Fibroblast of the aortic adventitia (primary cell): Measurements from ENCODE around the gene RNU2-63P. TPM values are rescaled to one million over a fixed set of nuclear protein-coding genes. Genes with fewer than 3 reads are reported as not detected.

Experiments
- DNase-seq: peaks from one replicate; pipeline ENCODE4 v3.0.0-alpha.2; 2010; ENCODE audit warnings: low read depth
- H3K4me3 ChIP-seq: 2 replicates; pipeline ENCODE4 v1.5.1; 2011; ENCODE audit warnings: low read depth, mild to moderate bottlenecking, control low read depth, low read length, moderate library complexity
- CTCF ChIP-seq: IDR thresholded peaks from 2 replicates; pipeline ENCODE4 v1.5.1; 2011; ENCODE audit warnings: mild to moderate bottlenecking, low read length, control low read depth, inconsistent platforms; ENCODE audit not compliant: insufficient read depth
- total RNA-seq: library from RNA; depleted of rRNA; stranded (reverse); fragments of >200 nt; gene quantifications from 2 replicates; pipeline ENCODE4 v1.2.3, GENCODE V29; 2012; ENCODE audit warnings: low replicate concordance

Gene RNU2-63P
- total RNA-seq, 1 donor: not detected

DNA sequence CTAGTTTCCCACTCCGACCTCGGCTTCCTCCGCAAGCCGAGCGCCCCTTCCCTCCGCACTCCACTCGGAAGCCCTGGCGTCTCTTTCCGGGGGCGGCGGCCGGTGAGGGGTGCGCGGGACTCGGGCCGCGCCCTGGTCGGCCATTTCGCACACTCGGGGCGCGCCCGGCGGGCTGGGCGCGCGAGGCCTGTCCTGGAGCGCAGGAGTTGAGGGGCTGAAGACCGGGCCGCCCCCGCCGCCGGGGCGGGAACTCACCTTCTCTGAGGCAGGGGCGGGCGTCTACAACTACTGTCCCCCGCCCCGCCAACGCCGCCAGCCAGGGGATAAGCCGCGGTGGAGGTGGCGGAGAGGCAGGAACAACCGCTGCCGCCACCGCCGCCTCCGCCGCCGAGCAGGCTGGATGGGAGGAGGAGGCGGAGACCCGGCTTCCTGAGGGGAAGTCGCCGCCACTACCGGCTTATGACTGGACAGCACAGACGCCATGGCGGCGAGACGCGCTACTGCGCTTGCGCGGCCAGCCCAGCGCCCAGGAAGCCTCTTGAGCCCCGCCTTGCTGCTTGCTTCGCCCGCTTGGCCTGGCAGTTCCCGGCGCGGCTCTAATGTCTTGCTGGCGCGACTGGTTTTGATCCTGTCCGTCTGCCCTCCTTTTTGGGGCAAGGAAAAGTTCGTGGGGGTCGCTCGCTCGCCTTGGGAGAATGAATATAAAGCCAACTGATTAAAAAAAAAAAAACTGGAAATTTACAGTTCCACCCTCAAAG is 39.2 kb upstream of the RNU2-63P start, which contains the start of gene KRCC1:
KRCC1 (minus strand) TSS at position 413 of the 758 bp plus-strand sequence. CDS start 27,220 bp downstream, outside the sequence.
- DNase-seq: peak; percentile 97
- peak within 1 kb of the TSS; percentile 93 for H3K4me3 ChIP-seq
- peak; percentile 4 for TF ChIP-seq CTCF

GRCh38 chr2:88054782-88055370 is 38.5 kb upstream of the RNU2-63P start:
- TF ChIP-seq CTCF: no peak
- DNase-seq: peak; percentile 52
- H3K4me3 ChIP-seq: peak overlapping the region; percentile 93

DNA sequence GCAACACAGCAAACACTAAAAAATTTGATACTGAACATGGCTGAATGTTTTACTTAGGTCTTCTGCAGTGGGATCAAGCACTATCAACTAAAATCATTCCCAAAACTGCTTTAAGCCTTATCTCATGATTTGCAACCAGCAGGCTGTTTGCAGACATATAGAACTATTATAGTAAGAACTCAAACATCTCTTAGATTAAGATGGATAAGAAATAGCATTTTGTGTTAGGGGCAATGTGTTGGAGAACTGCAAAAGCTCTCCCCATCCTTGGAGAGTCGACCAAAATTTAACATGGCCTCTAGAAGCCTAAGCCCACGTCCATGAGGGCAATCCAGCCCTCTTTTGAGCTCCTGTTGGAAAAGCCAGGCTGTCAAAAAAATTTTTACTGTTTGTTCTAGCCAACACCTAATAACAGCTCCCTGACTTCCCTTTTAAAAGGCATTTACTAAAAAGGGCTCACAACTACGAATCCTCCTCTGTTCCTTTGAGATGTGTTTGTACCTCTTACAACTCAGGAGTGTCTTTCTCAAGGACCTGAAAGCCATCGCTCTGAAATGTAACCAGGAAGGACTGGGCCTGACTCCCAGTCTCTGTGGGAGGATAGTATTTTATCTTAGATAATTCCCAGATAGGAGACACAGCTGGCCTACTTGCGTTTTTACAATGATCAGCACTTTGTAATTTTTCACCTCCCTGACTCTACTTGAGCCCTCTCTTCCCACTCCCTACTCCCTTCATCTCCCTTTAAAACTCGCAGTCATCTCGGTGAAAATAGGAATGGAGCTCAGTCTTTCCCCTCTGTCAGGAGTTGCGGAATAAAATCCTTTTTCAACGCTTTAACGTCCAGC is 37.8 kb upstream of the RNU2-63P start:
- DNase-seq: peak; percentile 30
- peak overlapping the region; percentile 93 for H3K4me3 ChIP-seq
- no peak for TF ChIP-seq CTCF

DNA sequence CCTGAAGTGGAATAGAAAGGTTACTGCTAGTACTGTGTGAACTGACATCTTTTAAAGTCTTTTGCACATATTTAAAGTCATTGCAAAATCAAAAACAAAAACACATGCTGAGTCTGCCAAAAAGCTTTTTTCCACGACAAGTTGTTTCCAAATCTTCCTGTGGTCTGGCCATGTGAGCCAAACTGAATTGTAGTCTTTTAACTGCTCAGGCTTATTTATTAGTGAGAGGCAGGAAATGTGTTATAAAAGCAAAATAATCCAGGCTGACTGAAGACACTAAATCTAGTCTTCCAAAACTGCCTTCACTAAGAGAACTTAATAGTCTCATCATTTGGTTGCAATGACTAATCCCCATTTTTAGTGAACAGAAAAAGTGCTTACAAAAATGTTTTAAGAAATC is 36.9 kb upstream of the RNU2-63P start:
- no peak overlapping the region for H3K4me3 ChIP-seq
- TF ChIP-seq CTCF: no peak
- peak; percentile 75 for DNase-seq

GRCh38 chr2:88051792-88052191 is 35.4 kb upstream of the RNU2-63P start:
- H3K4me3 ChIP-seq: no peak overlapping the region
- no peak for DNase-seq
- TF ChIP-seq CTCF: no peak

- H3K4me3 ChIP-seq: no peak overlapping the region
- TF ChIP-seq CTCF: no peak
- no peak for DNase-seq
Measured at GRCh38 chr2:88049622-88050021, 33.3 kb upstream of the RNU2-63P start.
